ENCODE measurements around the gene TLR1.
"Not testable (repeated sequence)": the region's sequence is repeated elsewhere in the genome, so short reads cannot be mapped to it uniquely, and the experiment has no call there.

TLR1 gene

GRCh38 chr4:38804654-38805295 is at the start of gene TLR1:
Gene TLR1 (minus strand): TSS chr4:38804791. CDS start chr4:38798831, 5,960 bp downstream.
- no peak for DNase-seq

GRCh38 chr4:38846015-38846414 is 41.4 kb upstream of the TLR1 start:
- no peak for DNase-seq

- DNase-seq: no peak
These were observed 38.4 kb upstream of the TLR1 start for GRCh38 chr4:38842994-38843393.

GRCh38 chr4:38837849-38838248 is 33.3 kb upstream of the TLR1 start:
- no peak for DNase-seq

GRCh38 chr4:38837334-38837733 is 32.7 kb upstream of the TLR1 start:
- DNase-seq: no peak

GRCh38 chr4:38834570-38834969 is 30.0 kb upstream of the TLR1 start:
- DNase-seq: no peak

GRCh38 chr4:38832624-38833528 is 28.3 kb upstream of the TLR1 start:
- no peak for DNase-seq

- no peak for DNase-seq
These were observed 27.6 kb upstream of the TLR1 start for GRCh38 chr4:38832206-38832605.

- no peak for DNase-seq
These were observed 27.1 kb upstream of the TLR1 start for GRCh38 chr4:38831653-38832052.

- DNase-seq: no peak
These were observed 24.6 kb upstream of the TLR1 start for GRCh38 chr4:38829237-38829636.

GRCh38 chr4:38823766-38824165 is 19.2 kb upstream of the TLR1 start:
- no peak for DNase-seq

- DNase-seq: no peak
These were observed 18.2 kb upstream of the TLR1 start for GRCh38 chr4:38822748-38823303.

- DNase-seq: no peak
These were observed 17.1 kb upstream of the TLR1 start for GRCh38 chr4:38821739-38822138.

GRCh38 chr4:38820329-38821061 is 15.9 kb upstream of the TLR1 start:
- DNase-seq: no peak

- DNase-seq: no peak
These were observed 15.0 kb upstream of the TLR1 start for GRCh38 chr4:38819569-38819968.

GRCh38 chr4:38818441-38818976 is 13.9 kb upstream of the TLR1 start:
- DNase-seq: no peak

GRCh38 chr4:38815885-38816782 is 11.5 kb upstream of the TLR1 start:
- no peak for DNase-seq

- DNase-seq: no peak
These were observed 9.8 kb upstream of the TLR1 start for GRCh38 chr4:38814386-38814785.

- no peak for DNase-seq
These were observed 6.7 kb upstream of the TLR1 start for GRCh38 chr4:38811297-38811696.

GRCh38 chr4:38807462-38807861 is 2.9 kb upstream of the TLR1 start:
- not testable (repeated sequence) for DNase-seq

GRCh38 chr4:38806251-38806650 is 1.7 kb upstream of the TLR1 start:
- DNase-seq: not testable (repeated sequence)

Measured in activated T-cell treated with anti-CD3 and anti-CD28 coated beads for 4 hours (primary cell).